ENCODE results near the gene ANKRD10. TPM values are rescaled to one million over a fixed set of nuclear protein-coding genes. Genes with fewer than 3 reads are reported as not detected.
A peak's percentile ranks its signal among the peaks of the same experiment; 100 is the strongest.

Gene ANKRD10
- total and polyA plus RNA-seq, 7 donors = 82.0 to 225 (median 115) TPM

- H3K36me3 ChIP-seq (ENCODE audit: insufficient read depth in 1 of 2, low read depth in 1 of 2) = peaks cover 0 to 34% of the 10 kb centered on the region in 2 donors
- H3K9me3 ChIP-seq = no peaks in the 10 kb centered on the region
- H3K27ac ChIP-seq = peak overlapping the region; percentile 43
- no peak overlapping the region for H3K4me3 ChIP-seq
- no peak for TF ChIP-seq CTCF (IDR thresholded peaks at IDR 0.05)
- no peaks in the 10 kb centered on the region for H3K27me3 ChIP-seq (ENCODE audit: insufficient read depth in 3 of 3, low read length in 2 of 3)
- H3K4me1 ChIP-seq = peaks cover 18% of the 10 kb centered on the region
- WGBS, 3 donors = 27 to 42% (median 36%) methylated on average over 7 of the region's 7 CpGs
- ATAC-seq (peak in 3 of 4 donors; percentile 42 to 63 (median 63)), DNase-seq (no peak)
- intact Hi-C loops (cut with DNase I) = no loop called here
These were observed 34.2 kb downstream of the ANKRD10 start for GRCh38 chr13:110880627-110881026.

- Histone ChIP-seq H3K27ac (no peak overlapping the region), H3K4me3 (no peak overlapping the region), H3K27me3 (ENCODE audit: insufficient read depth in 3 of 3, low read length in 2 of 3) (no peaks in the 10 kb centered on the region), H3K9me3 (no peaks in the 10 kb centered on the region), H3K36me3 (ENCODE audit: insufficient read depth in 1 of 2, low read depth in 1 of 2) (peaks cover 0 to 34% of the 10 kb centered on the region in 2 donors), H3K4me1 (peaks cover 23% of the 10 kb centered on the region)
- no peak for TF ChIP-seq CTCF (IDR thresholded peaks at IDR 0.05)
- ATAC-seq (no peak), DNase-seq (no peak)
- intact Hi-C loops (cut with DNase I) = no loop called here
- 83 to 90% (median 90%) methylated on average over 15 of the region's 15 CpGs for WGBS, 3 donors
These were observed 35.4 kb downstream of the ANKRD10 start for GRCh38 chr13:110879482-110879881.

- 37 to 66% (median 49%) methylated on average over 4 of the region's 4 CpGs for WGBS, 3 donors
- no peak for TF ChIP-seq CTCF (IDR thresholded peaks at IDR 0.05)
- no peak overlapping the region for H3K27ac ChIP-seq
These were observed 37.1 kb downstream of the ANKRD10 start for GRCh38 chr13:110877737-110878258.

GRCh38 chr13:110876609-110877008 lies 38.3 kb downstream of the ANKRD10 start:
- Histone ChIP-seq H3K4me3 (no peak overlapping the region), H3K9me3 (no peaks in the 10 kb centered on the region), H3K27me3 (ENCODE audit: insufficient read depth in 3 of 3, low read length in 2 of 3) (no peaks in the 10 kb centered on the region), H3K36me3 (ENCODE audit: insufficient read depth in 1 of 2, low read depth in 1 of 2) (peaks cover 0 to 20% of the 10 kb centered on the region in 2 donors), H3K27ac (no peak overlapping the region), H3K4me1 (peaks cover 24% of the 10 kb centered on the region)
- TF ChIP-seq CTCF (IDR thresholded peaks at IDR 0.05) = no peak
- intact Hi-C loops (cut with DNase I) = no loop called here
- ATAC-seq = peak in 1 of 4 donors; percentile 25
- 84 to 93% (median 89%) methylated on average over 3 of the region's 3 CpGs for WGBS, 3 donors
- DNase-seq = no peak

More at GRCh38 chr13:110877737-110878258, 37.1 kb downstream of the ANKRD10 start:
- intact Hi-C loops (cut with DNase I) = no loop called here
- Histone ChIP-seq H3K4me1 (peaks cover 23% of the 10 kb centered on the region), H3K36me3 (ENCODE audit: insufficient read depth in 1 of 2, low read depth in 1 of 2) (peaks cover 0 to 24% of the 10 kb centered on the region in 2 donors), H3K4me3 (no peak overlapping the region), H3K9me3 (no peaks in the 10 kb centered on the region), H3K27me3 (ENCODE audit: insufficient read depth in 3 of 3, low read length in 2 of 3) (no peaks in the 10 kb centered on the region)
- no peak for DNase-seq
- ATAC-seq = no peak

GRCh38 chr13:110875241-110875640 lies 39.6 kb downstream of the ANKRD10 start:
- Histone ChIP-seq H3K36me3 (ENCODE audit: insufficient read depth in 1 of 2, low read depth in 1 of 2) (peaks cover 0 to 20% of the 10 kb centered on the region in 2 donors), H3K9me3 (no peaks in the 10 kb centered on the region), H3K27ac (peak overlapping the region; percentile 53), H3K27me3 (ENCODE audit: insufficient read depth in 3 of 3, low read length in 2 of 3) (no peaks in the 10 kb centered on the region), H3K4me1 (peaks cover 22% of the 10 kb centered on the region), H3K4me3 (peak overlapping the region; percentile 56)
- DNase-seq (no peak), ATAC-seq (no peak)
- intact Hi-C loops (cut with DNase I) = no loop called here
- WGBS, 3 donors = 40 to 50% (median 42%) methylated on average over 8 of the region's 8 CpGs
- TF ChIP-seq CTCF (IDR thresholded peaks at IDR 0.05) = no peak
